Placental pericyte (primary cell): ENCODE measurements around the gene SCMH1. TPM values are rescaled to one million over a fixed set of nuclear protein-coding genes. Genes with fewer than 3 reads are reported as not detected.

Source experiments
- total RNA-seq: library from RNA; depleted of rRNA; stranded (reverse); fragments of >200 nt; gene quantifications from 2 replicates; pipeline ENCODE4 v1.2.3, GENCODE V29; 2012

Gene SCMH1
- total RNA-seq = 28.8 and 36.8 TPM in 2 replicates

DNA sequence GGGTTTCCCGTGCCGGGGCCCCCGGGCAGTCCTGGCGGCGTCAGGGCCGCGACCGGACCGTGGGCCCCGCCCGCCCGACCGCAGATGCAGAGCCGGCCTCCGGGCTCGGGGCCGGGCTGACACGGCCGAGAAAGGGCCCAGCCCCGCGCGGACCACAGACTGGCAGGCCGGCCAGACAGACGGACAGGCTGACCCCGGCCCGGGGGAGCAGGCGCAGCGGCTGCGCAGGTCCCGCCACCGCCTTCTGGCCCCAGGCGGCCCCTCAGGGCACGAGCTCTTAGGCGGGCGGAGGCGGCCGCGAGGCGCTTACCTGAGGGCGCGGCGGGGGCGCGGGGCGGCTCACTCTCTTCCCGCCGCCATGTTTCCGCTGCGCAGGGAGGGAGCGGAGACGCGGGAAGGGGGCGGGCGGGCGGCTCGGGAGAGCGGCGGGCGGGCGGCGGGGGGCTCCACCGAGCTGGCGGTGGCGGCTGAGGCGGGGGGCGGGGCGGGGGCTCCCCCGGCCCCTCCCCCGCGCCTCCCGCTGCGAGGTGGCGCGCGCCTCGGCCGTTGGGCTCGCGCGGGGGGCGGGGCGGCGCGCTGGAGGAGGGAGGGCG is at the start of gene SCMH1:
Gene SCMH1 (minus strand): TSS at position 558 of the 593 bp plus-strand sequence. CDS start 56,173 bp downstream, outside the sequence.

DNA sequence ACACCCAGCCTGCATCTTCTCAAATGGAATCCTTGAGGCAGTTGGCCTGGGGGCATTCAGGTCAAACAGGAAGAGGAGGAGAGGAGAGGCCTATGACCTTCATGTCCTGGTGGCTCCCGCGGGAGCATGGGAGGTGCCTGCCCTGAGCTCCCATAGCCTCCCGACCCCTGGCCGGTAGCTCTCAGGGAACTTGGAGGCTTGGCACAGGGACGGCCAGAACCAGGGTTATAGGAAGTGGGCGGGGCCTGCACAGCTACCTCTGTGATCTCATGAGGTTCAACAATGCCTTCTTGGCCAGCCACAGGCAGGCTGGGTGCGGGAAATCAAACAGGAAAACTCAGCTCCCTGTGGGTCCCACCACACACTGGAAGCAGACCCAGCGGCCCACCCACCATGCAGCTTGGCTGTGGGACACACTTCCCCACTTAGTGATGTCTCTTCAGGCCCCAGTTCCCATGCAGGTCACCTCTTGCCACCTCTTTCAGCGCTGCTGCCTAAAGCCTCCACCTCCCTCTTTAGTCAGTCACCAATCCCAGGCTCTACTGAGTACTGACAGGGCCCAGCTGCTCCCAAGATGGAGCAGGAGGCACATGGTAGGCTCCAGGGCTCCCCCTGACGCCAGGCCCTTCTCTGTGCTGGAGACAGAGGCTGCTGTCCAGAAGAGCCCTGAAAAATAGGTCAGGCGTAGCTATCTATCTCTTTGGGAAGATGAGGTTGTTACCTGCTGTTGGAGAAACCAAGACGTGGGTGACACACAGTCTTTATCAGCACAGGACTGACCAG is 220.4 kb downstream of the SCMH1 start, which contains the start of gene SLFNL1:
Gene SLFNL1 (minus strand): TSS at position 200 of the 783 bp plus-strand sequence. CDS start 1,065 bp downstream, outside the sequence.

DNA sequence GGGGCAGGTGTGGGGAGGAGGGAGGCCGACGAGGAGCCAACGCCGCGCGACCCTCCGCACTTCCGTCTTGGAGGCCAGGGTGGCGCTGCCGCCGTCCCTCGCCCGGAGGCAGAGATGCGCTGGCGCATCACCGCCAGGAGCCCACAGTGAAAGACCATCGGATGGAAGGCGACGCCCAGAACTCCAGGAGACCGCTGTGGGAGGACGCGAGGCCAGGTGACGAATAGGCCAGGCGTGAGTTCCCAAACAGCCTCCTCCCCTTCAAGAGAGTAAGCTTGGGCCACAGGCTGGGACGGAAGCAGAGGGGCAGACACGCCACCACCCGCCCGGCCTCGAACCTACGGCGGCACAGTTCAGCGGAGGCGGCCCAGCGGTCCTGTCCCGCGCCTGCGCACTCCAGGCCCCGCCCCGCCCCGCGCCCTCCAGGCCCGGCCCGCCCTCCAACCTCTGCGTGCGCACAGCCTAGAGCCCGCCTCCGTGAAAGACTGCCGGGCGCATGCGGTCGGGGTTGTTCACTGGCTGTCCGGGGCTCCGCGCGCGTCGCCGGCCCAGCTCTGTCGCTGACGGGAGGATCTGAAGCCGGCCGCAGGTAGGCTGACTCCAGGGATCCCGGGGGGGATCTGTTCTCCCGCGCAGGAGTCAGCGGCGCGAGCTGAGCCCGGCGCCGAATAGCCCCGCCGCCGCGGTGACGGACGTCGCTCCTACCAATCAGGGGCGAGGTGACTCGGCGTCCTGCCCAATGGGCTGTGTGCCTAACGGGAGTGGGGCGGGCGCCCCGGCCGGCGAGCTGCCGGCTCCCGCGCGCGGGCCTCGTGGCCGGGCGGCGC is 262.7 kb downstream of the SCMH1 start, which contains the start of gene CTPS1:
Gene CTPS1 (plus strand): TSS at position 456 of the 827 bp plus-strand sequence. CDS start 3,595 bp downstream, outside the sequence.

Other genes starting within 250 kb of the SCMH1 start
- gene SLFNL1, start 220.6 kb downstream of the SCMH1 start, total RNA-seq = 0.14 and 0.44 TPM in 2 replicates
- gene FOXO6, start 119.1 kb upstream of the SCMH1 start, total RNA-seq = not detected in 2 replicates
- not detected in 2 replicates for gene EDN2, start 242.4 kb upstream of the SCMH1 start, total RNA-seq